Measurements from ENCODE around the gene DACH1.

DACH1 gene

DNA sequence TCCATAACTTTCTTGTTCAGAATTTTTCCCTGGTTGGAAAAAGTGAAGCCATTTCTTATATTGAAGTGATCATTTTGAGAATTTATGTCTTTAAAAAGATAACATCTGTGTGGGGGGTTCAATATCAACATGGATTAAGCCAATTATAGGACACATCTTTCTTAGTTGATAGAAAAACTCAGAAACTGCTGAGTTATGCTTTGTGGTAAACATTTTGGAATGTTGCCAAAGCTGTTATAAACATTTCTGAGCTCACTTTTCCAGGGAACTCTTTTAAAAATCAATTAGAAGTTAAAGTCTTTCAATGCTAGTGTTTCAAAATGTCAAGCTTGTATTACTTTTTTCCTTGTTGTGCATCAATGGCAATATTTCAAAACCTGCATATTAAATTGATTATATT is 248.8 kb downstream of the DACH1 start:
- no peak for DNase-seq

DNA sequence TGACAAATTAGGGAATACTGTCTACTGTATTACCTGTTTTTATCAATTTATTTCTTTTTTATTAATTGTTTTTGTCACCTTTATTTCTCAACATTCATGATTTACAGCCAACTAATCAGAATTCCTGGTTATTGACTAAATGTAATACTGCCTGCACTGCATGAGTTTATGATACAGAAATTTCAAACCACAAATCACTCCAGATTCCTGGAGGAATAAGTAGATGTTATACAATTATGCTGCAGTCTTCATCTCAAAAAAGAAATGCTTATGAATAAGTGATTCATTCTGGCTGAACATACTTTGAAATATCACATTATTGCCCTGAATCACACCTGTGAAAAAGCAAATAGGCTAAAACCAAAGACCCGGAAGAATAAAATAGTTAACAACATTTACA is 249.7 kb downstream of the DACH1 start:
- DNase-seq, result no peak

DNA sequence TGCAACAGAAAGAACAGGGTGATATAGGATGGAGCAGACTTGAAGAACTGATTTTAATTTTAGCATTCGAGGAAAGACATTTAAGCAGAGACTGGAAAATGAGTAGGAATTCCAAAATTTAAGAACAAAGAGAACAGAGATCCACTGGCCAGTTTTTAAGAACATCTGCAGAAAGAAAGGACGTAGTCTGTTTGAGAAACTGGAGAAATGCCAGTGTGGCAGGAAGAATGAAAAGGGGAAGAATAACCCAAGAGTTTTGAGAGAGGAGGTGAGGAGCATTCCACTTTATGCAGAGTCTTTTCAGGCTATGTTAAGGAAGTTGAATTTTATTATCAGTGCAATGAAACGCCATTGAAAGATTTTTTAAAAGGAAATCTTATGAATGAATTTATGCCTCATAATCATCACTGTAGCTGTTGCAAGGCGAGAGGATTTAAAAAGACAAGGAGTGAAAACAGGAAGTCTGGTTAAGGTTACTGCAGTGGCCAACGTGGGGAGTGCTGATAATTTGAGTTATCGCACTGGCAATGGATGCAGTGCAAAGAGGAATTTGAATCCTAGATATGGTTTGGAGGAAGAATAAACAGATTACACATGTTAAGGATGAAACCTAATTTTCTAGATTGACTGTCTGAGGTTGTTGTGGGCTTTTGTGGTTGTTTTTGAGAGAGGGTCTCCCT is 253.8 kb downstream of the DACH1 start:
- no peak for DNase-seq

DNA sequence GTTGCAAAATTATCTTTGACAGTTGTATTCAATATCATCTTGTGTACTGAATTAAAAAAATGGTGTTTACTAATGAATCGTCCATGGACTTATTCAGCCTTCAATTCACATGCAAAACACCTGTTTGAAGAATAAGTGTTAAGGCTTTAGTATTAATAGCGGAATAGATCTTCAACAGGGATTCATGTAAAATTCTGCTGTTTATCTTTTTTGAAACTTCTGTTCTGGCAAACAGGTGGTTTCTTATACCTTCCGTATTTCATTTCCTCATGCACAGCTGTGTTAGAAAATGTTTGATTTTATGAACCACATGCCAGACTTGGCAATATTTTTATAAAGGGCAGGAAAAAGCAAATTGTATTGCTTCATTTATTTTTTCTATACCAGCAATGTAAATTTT is 255.7 kb downstream of the DACH1 start:
- no peak for DNase-seq

- DNase-seq, result peak; percentile 31
These were observed 256.1 kb downstream of the DACH1 start for GRCh38 chr13:71610876-71611275.

DNA sequence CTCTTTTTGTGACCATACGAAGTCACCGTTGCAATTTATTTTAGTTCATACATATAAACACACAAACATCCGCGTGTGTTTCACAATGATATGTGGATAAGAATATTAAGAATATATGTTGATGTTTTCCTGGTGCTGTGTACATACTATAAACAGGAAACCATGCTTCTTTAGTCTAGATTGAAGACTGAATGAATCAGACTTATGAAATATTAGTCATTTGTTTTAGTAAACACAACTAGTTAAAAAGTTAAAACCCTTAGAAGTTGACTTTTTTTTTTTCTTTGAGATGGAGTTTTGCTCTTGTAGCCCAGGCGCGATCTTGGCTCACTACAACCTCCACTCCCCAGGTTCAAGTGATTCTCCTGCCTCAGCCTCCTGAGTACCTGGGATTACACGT is 257.7 kb downstream of the DACH1 start:
- no peak for DNase-seq

GRCh38 chr13:71607575-71607974 is 259.4 kb downstream of the DACH1 start:
- DNase-seq, result no peak

DNA sequence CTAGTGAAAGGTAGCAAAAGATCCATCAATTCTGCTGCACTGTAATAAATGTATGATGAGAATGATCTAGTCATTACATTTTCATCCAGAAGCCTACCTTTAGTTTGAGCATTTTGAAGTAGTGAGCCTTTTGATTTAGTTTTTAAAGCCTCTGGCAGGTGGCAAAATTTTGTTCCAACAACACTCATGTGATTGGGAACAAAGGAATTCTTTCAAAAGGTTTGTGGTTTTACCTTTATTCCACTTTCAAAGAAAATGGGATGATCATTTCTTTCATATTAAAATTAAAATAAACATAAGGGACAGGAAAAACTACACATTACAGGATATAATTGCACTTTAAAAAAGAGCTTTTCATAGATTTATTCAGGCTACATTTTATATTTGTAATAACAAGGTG is 260.2 kb downstream of the DACH1 start:
- DNase-seq, result no peak

GRCh38 chr13:71605744-71606143 is 261.3 kb downstream of the DACH1 start:
- DNase-seq, result no peak

GRCh38 chr13:71603255-71603654 is 263.7 kb downstream of the DACH1 start:
- no peak for DNase-seq

- peak; percentile 50 for DNase-seq
These were observed 264.7 kb downstream of the DACH1 start for GRCh38 chr13:71602344-71602743.

DNA sequence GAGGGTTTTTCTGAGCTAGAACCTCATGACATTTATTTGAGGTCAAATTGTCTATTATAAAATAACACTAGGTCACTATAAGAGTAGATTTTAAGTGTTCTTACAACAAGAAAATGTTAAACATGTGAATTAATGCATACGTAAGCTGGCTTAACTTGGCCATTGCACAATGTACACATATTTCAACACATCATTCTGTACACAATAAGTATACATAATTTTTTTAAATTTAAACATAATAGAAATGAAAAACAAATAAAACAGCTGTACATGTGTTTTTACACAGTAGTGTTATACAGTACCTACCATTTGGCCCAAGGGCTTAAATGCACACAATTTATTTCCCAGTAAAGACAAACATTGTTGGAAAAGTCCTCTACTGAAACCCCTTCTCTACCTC is 269.9 kb downstream of the DACH1 start:
- DNase-seq, result no peak

GRCh38 chr13:71596116-71596515 is 270.9 kb downstream of the DACH1 start:
- DNase-seq, result no peak

GRCh38 chr13:71593566-71593965 is 273.4 kb downstream of the DACH1 start:
- DNase-seq, result no peak

DNA sequence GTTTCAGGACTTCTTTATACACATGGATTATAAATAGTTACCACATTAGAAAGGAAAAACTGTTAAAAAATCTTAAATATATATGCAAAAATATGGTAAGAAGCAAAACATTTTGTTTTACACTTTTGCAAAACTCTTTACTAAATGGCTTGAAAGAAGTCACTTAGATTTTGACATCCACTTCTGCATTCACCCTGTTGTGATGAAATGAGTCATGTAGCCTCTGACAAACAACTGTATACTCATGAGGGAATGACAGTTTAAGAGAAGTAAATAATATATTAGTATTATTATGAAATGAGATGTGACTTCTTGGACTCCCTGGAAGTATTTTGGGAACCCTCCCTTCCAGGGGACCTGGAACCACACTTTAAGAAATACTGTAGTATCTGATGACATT is 275.6 kb downstream of the DACH1 start:
- DNase-seq, result no peak

DNA sequence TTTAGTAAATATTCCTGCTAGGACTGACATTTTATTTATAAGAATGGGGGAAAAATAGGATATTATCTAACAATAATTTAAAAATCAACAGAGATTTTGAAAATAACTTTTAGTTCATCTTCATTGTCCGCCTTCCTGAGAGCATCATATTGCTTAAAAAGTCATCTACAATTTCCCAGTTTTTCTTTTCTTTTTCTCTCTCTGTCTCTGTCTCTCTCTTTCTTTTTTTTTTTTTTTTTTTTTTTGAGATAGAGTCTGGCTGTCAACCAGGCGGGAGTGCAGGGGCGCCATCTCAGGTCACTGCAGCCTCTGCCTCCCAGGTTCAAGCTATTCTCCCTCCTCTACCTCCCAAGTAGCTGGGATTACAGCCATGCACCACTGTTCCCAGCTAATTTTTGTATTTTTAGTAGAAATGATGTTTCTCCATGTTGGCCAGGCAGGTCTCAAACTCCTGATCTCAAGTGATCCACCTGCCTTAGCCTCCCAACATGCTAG is 276.3 kb downstream of the DACH1 start:
- no peak for DNase-seq

DNA sequence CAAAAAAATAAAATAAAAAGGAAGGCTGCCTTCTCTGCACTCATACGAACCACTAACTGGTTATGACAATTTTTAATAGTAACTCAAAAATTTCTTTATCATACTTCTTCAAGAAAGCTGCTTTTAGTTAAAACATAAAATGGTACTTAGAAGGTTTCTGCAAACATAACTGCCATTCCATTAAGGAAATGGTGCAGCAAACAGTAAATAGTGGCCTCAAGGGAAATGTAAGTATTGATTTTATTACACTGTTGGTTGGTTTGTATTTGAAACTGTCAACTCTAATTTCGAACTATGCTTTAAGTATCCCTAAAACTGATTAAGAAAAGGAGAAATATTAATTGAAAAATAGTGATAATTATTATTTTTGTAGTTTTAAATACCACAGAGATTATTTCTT is 278.0 kb downstream of the DACH1 start:
- peak; percentile 65 for DNase-seq

DNA sequence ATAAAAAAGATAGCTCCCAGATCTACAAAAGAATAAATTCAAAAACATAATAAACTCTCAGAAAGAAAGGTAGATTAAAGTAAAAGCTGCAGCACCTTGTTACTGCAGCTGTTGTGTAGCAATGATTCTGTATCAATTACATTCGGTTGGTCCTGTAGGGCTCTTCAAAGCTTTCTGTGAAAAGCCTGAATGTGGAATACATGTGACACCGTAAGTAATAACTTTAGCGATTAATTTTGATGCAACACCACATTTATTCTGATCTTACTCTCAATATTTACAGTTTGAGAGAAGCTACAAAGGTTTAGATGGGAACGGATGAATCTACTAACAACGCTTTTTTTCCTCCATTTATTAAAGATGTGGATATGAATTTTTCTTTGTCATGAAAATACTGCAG is 279.2 kb downstream of the DACH1 start:
- peak; percentile 64 for DNase-seq

DNA sequence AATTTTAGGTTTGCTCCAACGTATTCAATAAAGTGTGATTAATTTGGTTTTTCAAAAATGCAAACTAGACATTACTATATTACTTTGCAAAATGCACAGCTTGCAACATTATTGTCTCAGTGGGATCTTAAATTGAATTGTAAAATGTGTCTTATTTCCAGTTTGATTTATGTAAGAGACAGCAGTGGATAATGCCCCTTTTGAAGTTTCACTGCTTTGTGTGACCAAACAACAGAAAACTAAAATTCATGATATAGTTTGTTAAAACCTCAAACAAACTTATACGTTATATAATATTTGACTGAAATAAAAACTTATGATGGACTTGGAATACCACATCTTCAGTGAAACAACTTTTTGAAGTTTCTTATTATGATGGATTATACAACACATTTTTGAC is 279.8 kb downstream of the DACH1 start:
- DNase-seq, result no peak

GRCh38 chr13:71583581-71583980 is 283.4 kb downstream of the DACH1 start:
- DNase-seq, result no peak

DNA sequence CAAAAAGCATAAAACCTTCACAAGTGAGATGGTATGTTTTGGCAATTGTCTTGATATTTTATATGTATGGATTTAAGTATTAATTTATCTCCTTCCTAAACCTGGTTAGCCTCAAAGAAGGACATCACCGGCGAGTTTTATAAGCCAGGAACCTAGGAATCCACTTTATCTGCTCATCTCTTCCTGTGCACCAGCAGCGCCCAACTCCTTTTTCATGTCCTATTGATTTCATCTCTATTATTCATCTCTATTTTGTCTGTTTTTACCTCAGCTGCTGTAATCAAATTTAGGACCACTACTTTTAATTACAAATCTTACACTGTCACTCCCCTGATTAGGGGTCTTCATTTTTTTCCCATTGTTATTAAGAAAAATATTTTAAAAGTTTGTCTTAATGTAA is 286.4 kb downstream of the DACH1 start:
- DNase-seq, result no peak

- DNase-seq, result no peak
These were observed 289.0 kb downstream of the DACH1 start for GRCh38 chr13:71578048-71578447.

DNA sequence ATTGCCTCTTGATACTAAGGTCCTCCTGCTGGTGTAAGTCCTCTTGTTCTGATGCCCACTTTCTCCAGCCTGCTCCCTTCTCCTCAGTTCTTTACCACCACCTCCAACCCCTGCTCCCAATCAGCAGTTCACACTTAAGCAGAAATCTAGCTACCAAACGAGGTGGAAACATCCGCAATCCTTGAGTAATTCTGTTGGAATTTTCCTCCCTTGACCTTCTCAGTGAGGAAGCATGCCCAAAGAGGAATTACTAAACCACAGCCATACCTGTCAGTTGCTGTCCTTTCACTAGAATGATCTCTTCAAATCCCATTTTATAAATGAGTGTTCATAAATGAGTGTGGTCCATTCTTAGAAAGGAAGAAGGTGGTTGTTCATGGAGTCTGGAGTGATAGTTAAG is 289.9 kb downstream of the DACH1 start:
- DNase-seq, result no peak

- DNase-seq, result no peak
These were observed 290.4 kb downstream of the DACH1 start for GRCh38 chr13:71576571-71576970.

GRCh38 chr13:71546881-71547280 is 320.1 kb downstream of the DACH1 start:
- DNase-seq, result no peak
